Endothelial cell of umbilical vein (primary cell): Measurements from ENCODE around the gene ATP1B4.

Experiments used
- EZH2 ChIP-seq: IDR thresholded peaks from 2 replicates; pipeline ENCODE4 v1.6.1; 2012; ENCODE audit warnings: borderline replicate concordance, low read depth, mild to moderate bottlenecking, moderate library complexity, low read length, inconsistent platforms; ENCODE audit not compliant: severe bottlenecking
- FOS ChIP-seq: IDR thresholded peaks from 2 replicates; pipeline ENCODE4 v1.6.1; 2011; ENCODE audit warnings: mild to moderate bottlenecking, low read length, moderate library complexity, borderline replicate concordance; ENCODE audit not compliant: insufficient read depth
- GATA2 ChIP-seq: IDR thresholded peaks from 2 replicates; pipeline ENCODE4 v1.7.0; 2011; ENCODE audit warnings: low read depth, mild to moderate bottlenecking, moderate library complexity, mixed read lengths, low read length; ENCODE audit not compliant: insufficient read length, insufficient read depth
- JUN ChIP-seq: IDR thresholded peaks from 2 replicates; pipeline ENCODE4 v1.6.1; 2011; ENCODE audit warnings: borderline replicate concordance, low read depth; ENCODE audit not compliant: insufficient read length, insufficient read depth
- MAX ChIP-seq: IDR thresholded peaks from 2 replicates; pipeline ENCODE4 v1.6.1; 2011; ENCODE audit not compliant: insufficient read depth, insufficient read length
- POLR2A ChIP-seq: IDR thresholded peaks from 2 replicates; pipeline ENCODE4 v1.6.1; 2012; ENCODE audit warnings: low read depth, mild to moderate bottlenecking, control low read depth, low read length
- POLR2AphosphoS5 ChIP-seq: IDR thresholded peaks from 2 replicates; pipeline ENCODE4 v1.6.1; 2012; ENCODE audit warnings: low read depth, mild to moderate bottlenecking, control low read depth, low read length, moderate library complexity; ENCODE audit not compliant: insufficient read depth
- TF ChIP-seq, protein P1 (sequence below), 2 donors: IDR thresholded peaks; 1 replicate in 1 of 2; 2 replicates in 1 of 2; pipeline ENCODE4 v1.5.1; 2011; ENCODE audit warnings: low read length in 2 of 2, mild to moderate bottlenecking in 2 of 2, moderate library complexity in 2 of 2, control low read depth in 1 of 2, inconsistent platforms in 1 of 2, low read depth in 1 of 2; ENCODE audit not compliant: insufficient read depth in 1 of 2; ENCODE audit errors: extremely low read depth in 1 of 2

GRCh38 chrX:120335289-120335688 lies 26.6 kb upstream of the ATP1B4 start:
- TF ChIP-seq, protein P1, sequence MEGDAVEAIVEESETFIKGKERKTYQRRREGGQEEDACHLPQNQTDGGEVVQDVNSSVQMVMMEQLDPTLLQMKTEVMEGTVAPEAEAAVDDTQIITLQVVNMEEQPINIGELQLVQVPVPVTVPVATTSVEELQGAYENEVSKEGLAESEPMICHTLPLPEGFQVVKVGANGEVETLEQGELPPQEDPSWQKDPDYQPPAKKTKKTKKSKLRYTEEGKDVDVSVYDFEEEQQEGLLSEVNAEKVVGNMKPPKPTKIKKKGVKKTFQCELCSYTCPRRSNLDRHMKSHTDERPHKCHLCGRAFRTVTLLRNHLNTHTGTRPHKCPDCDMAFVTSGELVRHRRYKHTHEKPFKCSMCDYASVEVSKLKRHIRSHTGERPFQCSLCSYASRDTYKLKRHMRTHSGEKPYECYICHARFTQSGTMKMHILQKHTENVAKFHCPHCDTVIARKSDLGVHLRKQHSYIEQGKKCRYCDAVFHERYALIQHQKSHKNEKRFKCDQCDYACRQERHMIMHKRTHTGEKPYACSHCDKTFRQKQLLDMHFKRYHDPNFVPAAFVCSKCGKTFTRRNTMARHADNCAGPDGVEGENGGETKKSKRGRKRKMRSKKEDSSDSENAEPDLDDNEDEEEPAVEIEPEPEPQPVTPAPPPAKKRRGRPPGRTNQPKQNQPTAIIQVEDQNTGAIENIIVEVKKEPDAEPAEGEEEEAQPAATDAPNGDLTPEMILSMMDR (IDR thresholded peaks at IDR 0.05; ENCODE audit: extremely low read depth in 1 of 2, insufficient read depth in 1 of 2, low read depth in 1 of 2, low read length in 2 of 2): no peak
- no peak for TF ChIP-seq MAX
- no peak for TF ChIP-seq POLR2A
- TF ChIP-seq FOS: no peak
- no peak for TF ChIP-seq POLR2AphosphoS5
- TF ChIP-seq EZH2: no peak
- TF ChIP-seq GATA2: no peak
- no peak for TF ChIP-seq JUN
